Measurements from ENCODE around the gene BTD. TPM values are rescaled to one million over a fixed set of nuclear protein-coding genes. Genes with fewer than 3 reads are reported as not detected.

BTD gene
- total RNA-seq, 2 experiments from 2014 or later = 8.7 to 9.7 TPM

GRCh38 chr3:15631426-15632211, 30.1 kb downstream of the BTD start:
- intact Hi-C loops (cut with micrococcal nuclease) = loop anchor here (2.0 to 5.0 kb wide), 4 partner anchors 15 to 546 kb away; no protein-coding TSS in a partner anchor
- CTCF ChIA-PET = interaction anchor here (1.3 to 3.1 kb wide), 5 partner anchors 14 to 416 kb away, joined by 4 to 23 read pairs (median 4); partner anchors contain the start of gene ANKRD28
- H3K27ac Mint-ChIP-seq = no peak overlapping the region
- peaks cover 47% of the 10 kb centered on the region for H3K4me1 Mint-ChIP-seq (ENCODE audit: low read depth)
- H3K36me3 Mint-ChIP-seq (ENCODE audit: low read depth) = no peaks in the 10 kb centered on the region
- no peaks in the 10 kb centered on the region for H3K27me3 Mint-ChIP-seq (ENCODE audit: low read depth)
- no peaks in the 10 kb centered on the region for H3K9me3 Mint-ChIP-seq
- H3K4me3 Mint-ChIP-seq = no peak overlapping the region
- no peak for DNase-seq

- H3K4me3 Mint-ChIP-seq = no peak overlapping the region
- H3K27ac Mint-ChIP-seq = no peak overlapping the region
- no peaks in the 10 kb centered on the region for H3K27me3 Mint-ChIP-seq (ENCODE audit: low read depth)
- CTCF ChIA-PET = no interaction called here
- H3K36me3 Mint-ChIP-seq (ENCODE audit: low read depth) = no peaks in the 10 kb centered on the region
- peaks cover 53% of the 10 kb centered on the region for H3K4me1 Mint-ChIP-seq (ENCODE audit: low read depth)
- no peak for DNase-seq
- intact Hi-C loops (cut with micrococcal nuclease) = loop anchor here (5.0 kb wide), 2 partner anchors 320 to 545 kb away; no protein-coding TSS in a partner anchor
- H3K9me3 Mint-ChIP-seq = no peaks in the 10 kb centered on the region
Observed at GRCh38 chr3:15632212-15632580, 30.7 kb downstream of the BTD start.

- intact Hi-C loops (cut with micrococcal nuclease) = loop anchor here (5.0 kb wide), 2 partner anchors 319 to 544 kb away; no protein-coding TSS in a partner anchor
- DNase-seq = no peak
- no peak overlapping the region for H3K4me3 Mint-ChIP-seq
- H3K27me3 Mint-ChIP-seq (ENCODE audit: low read depth) = no peaks in the 10 kb centered on the region
- peaks cover 62% of the 10 kb centered on the region for H3K4me1 Mint-ChIP-seq (ENCODE audit: low read depth)
- H3K36me3 Mint-ChIP-seq (ENCODE audit: low read depth) = no peaks in the 10 kb centered on the region
- no peaks in the 10 kb centered on the region for H3K9me3 Mint-ChIP-seq
- H3K27ac Mint-ChIP-seq = no peak overlapping the region
- CTCF ChIA-PET = interaction anchor here (0.6 to 2.1 kb wide), 4 partner anchors 14 to 179 kb away, joined by 3 to 6 read pairs (median 5); no protein-coding TSS in a partner anchor
Observed at GRCh38 chr3:15633159-15633558, 31.6 kb downstream of the BTD start.

- H3K9me3 Mint-ChIP-seq = no peaks in the 10 kb centered on the region
- H3K27me3 Mint-ChIP-seq (ENCODE audit: low read depth) = no peaks in the 10 kb centered on the region
- CTCF ChIA-PET = interaction anchor here (0.6 to 2.1 kb wide), 6 partner anchors 13 to 179 kb away, joined by 3 to 6 read pairs (median 4); no protein-coding TSS in a partner anchor
- DNase-seq = no peak
- no peak overlapping the region for H3K27ac Mint-ChIP-seq
- H3K4me1 Mint-ChIP-seq (ENCODE audit: low read depth) = peaks cover 70% of the 10 kb centered on the region
- no peaks in the 10 kb centered on the region for H3K36me3 Mint-ChIP-seq (ENCODE audit: low read depth)
- no peak overlapping the region for H3K4me3 Mint-ChIP-seq
- intact Hi-C loops (cut with micrococcal nuclease) = loop anchor here (5.0 kb wide), 2 partner anchors 318 to 543 kb away; no protein-coding TSS in a partner anchor
Observed at GRCh38 chr3:15633766-15634598, 32.4 kb downstream of the BTD start.

GRCh38 chr3:15634671-15635070, 33.1 kb downstream of the BTD start:
- DNase-seq = no peak
- Mint-ChIP-seq H3K4me1 (ENCODE audit: low read depth) (peaks cover 65% of the 10 kb centered on the region), H3K27ac (no peak overlapping the region), H3K4me3 (no peak overlapping the region), H3K27me3 (ENCODE audit: low read depth) (no peaks in the 10 kb centered on the region), H3K36me3 (ENCODE audit: low read depth) (no peaks in the 10 kb centered on the region), H3K9me3 (no peaks in the 10 kb centered on the region)
- intact Hi-C loops (cut with micrococcal nuclease) = loop anchor here (5.0 kb wide), 3 partner anchors 272 to 543 kb away; no protein-coding TSS in a partner anchor
- CTCF ChIA-PET = interaction anchor here (0.6 to 2.1 kb wide), 6 partner anchors 8 to 178 kb away, joined by 3 to 6 read pairs (median 4); no protein-coding TSS in a partner anchor

- Mint-ChIP-seq H3K27me3 (ENCODE audit: low read depth) (no peaks in the 10 kb centered on the region), H3K4me3 (no peak overlapping the region), H3K27ac (no peak overlapping the region), H3K4me1 (ENCODE audit: low read depth) (peaks cover 61% of the 10 kb centered on the region), H3K36me3 (ENCODE audit: low read depth) (no peaks in the 10 kb centered on the region), H3K9me3 (no peaks in the 10 kb centered on the region)
- CTCF ChIA-PET = interaction anchor here (1.6 to 2.1 kb wide), 3 partner anchors 8 to 55 kb away, joined by 3 to 5 read pairs (median 4); no protein-coding TSS in a partner anchor
- intact Hi-C loops (cut with micrococcal nuclease) = loop anchor here (5.0 kb wide), 1 partner anchor 273 kb away; no protein-coding TSS in a partner anchor
- no peak for DNase-seq
Observed at GRCh38 chr3:15635121-15635661, 33.6 kb downstream of the BTD start.

GRCh38 chr3:15636028-15636709, 34.6 kb downstream of the BTD start:
- no peaks in the 10 kb centered on the region for H3K27me3 Mint-ChIP-seq (ENCODE audit: low read depth)
- peak overlapping the region; percentile 69 for H3K27ac Mint-ChIP-seq
- intact Hi-C loops (cut with micrococcal nuclease) = loop anchor here (1.0 to 5.0 kb wide), 6 partner anchors 11 to 274 kb away; partner anchors contain the start of gene ANKRD28
- CTCF ChIA-PET = interaction anchor here (0.6 to 1.8 kb wide), 3 partner anchors 9 to 213 kb away, joined by 3 to 4 read pairs (median 3); no protein-coding TSS in a partner anchor
- DNase-seq = peak; percentile 74
- no peak overlapping the region for H3K4me3 Mint-ChIP-seq
- peaks cover 52% of the 10 kb centered on the region for H3K4me1 Mint-ChIP-seq (ENCODE audit: low read depth)
- H3K36me3 Mint-ChIP-seq (ENCODE audit: low read depth) = no peaks in the 10 kb centered on the region
- H3K9me3 Mint-ChIP-seq = no peaks in the 10 kb centered on the region

- no peak overlapping the region for H3K4me3 Mint-ChIP-seq
- CTCF ChIA-PET = interaction anchor here (0.6 to 1.6 kb wide), 3 partner anchors 12 to 211 kb away, joined by 3 to 4 read pairs (median 3); no protein-coding TSS in a partner anchor
- intact Hi-C loops (cut with micrococcal nuclease) = loop anchor here (2.0 to 5.0 kb wide), 4 partner anchors 29 to 275 kb away; no protein-coding TSS in a partner anchor
Observed at GRCh38 chr3:15637131-15637951, 35.8 kb downstream of the BTD start.

GRCh38 chr3:15638193-15638890, 36.8 kb downstream of the BTD start:
- no peaks in the 10 kb centered on the region for H3K9me3 Mint-ChIP-seq
- intact Hi-C loops (cut with micrococcal nuclease) = loop anchor here (5.0 kb wide), 1 partner anchor 276 kb away; no protein-coding TSS in a partner anchor
- CTCF ChIA-PET = interaction anchor here (1.6 kb wide), 1 partner anchor 11 kb away, joined by 4 read pairs; no protein-coding TSS in a partner anchor
- H3K4me1 Mint-ChIP-seq (ENCODE audit: low read depth) = peaks cover 42% of the 10 kb centered on the region
- H3K4me3 Mint-ChIP-seq = no peak overlapping the region
- H3K36me3 Mint-ChIP-seq (ENCODE audit: low read depth) = peaks cover 9% of the 10 kb centered on the region
- H3K27ac Mint-ChIP-seq = no peak overlapping the region
- no peaks in the 10 kb centered on the region for H3K27me3 Mint-ChIP-seq (ENCODE audit: low read depth)
- DNase-seq = no peak

More at GRCh38 chr3:15637131-15637951, 35.8 kb downstream of the BTD start:
- peak; percentile 31 for DNase-seq
- Mint-ChIP-seq H3K9me3 (no peaks in the 10 kb centered on the region), H3K4me1 (ENCODE audit: low read depth) (peaks cover 42% of the 10 kb centered on the region), H3K27me3 (ENCODE audit: low read depth) (no peaks in the 10 kb centered on the region), H3K36me3 (ENCODE audit: low read depth) (peaks cover 6% of the 10 kb centered on the region), H3K27ac (peak overlapping the region; percentile 57)

- Mint-ChIP-seq H3K4me3 (no peak overlapping the region), H3K27me3 (ENCODE audit: low read depth) (no peaks in the 10 kb centered on the region), H3K9me3 (no peaks in the 10 kb centered on the region), H3K4me1 (ENCODE audit: low read depth) (peaks cover 38% of the 10 kb centered on the region), H3K27ac (no peak overlapping the region), H3K36me3 (ENCODE audit: low read depth) (peaks cover 9% of the 10 kb centered on the region)
- intact Hi-C loops (cut with micrococcal nuclease) = loop anchor here (5.0 kb wide), 1 partner anchor 277 kb away; no protein-coding TSS in a partner anchor
- no peak for DNase-seq
- CTCF ChIA-PET = no interaction called here
Observed at GRCh38 chr3:15638891-15639262, 37.3 kb downstream of the BTD start.

All from activated naive CD4-positive, alpha-beta T cell treated with anti-CD3 and anti-CD28 coated beads for 36 hours (primary cell).